ENCODE data around the gene EEFSEC.

The EEFSEC gene

DNA sequence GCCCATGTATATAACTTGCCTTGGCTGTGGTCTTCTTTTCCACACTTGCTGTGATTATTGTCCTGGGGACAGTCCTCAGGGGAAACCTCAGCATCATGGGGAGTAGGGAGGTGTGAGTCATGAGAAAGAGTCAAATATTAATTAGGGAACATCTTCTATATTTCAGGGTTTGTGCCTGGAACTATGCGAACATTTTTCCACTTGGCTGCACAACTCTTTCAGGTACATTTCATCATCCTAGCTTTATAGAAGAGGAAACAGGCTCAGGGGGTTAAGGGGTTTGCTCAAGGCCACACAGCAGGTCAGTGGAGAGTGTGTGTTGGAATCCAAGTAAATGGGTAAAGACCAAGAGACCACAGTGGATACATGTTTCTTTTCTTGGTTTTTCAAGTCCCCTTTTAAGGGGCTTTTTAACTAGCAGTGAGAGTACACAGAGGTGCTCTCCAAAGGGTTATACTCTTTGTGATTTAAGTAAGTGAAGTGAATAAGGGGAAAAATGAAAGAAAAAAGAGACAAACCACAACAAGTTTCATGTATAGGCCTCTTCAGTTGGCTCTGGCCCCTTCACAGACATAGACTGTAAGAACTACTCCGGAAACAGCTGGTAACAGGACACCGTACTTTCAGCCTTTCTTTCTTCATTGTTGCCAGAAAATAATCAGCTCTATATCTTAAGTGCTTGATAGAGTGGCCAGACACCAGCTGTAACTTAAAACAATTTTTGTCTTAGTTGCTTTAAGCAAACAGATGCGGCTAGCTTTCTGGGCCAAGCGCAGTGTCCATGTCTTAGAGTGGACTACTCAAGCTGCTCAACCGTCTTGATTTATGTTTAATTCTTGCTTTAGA is 64.6 kb downstream of the EEFSEC start:
- no peak for DNase-seq (ENCODE audit: low spot score)

DNA sequence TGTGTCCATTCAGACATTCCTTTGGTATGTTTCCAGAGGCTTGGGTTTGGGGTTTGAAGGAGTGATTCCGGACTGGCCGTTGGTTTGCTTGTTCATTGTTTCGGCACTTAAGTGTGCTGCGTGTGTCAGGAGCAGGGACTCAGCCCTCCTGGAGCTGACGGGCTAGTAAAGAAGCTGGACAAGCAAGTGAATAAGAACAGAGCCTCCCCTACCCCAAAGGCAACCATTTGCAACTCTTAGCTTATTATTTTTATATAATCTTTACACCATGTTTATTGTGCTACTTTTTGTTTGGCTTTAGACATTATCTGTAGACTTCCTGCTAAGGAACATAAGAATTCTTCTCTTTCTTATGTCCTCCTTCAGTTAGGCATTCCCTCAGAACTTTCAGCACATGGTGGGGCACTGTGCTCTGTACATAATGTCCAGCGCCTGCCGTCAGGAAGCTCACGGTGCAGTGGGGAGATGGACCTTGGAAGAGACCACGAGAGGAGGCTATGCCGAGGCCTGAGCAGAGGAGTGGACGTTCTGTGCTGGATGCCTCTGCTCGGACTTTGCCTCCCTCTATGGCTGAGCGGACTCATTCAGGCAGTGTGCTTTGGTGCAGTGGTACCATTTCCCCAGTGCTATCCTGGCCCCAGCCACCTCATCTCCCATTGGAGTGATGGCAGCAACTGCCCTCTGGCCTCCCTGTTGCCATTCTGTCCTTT is 65.4 kb downstream of the EEFSEC start:
- DNase-seq (ENCODE audit: low spot score), result no peak

DNA sequence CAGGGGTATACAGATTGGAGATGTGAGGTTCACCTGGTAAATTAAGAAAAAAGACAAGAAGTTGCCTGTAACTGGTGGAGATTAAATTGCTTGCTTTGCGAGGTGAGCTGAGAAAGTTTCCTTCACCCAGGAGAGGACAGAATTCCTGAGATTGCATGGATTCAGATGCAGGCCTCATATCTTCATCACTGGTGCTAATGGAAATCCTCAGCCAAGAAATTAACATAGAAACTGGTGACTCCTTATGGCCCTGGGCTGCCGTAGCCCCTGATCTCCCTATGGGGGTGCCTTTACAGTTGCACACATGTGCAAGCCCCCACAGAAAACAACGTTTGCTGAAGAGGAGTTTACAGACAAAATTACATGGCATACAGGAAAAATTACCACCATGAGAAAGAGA is 68.0 kb downstream of the EEFSEC start:
- no peak for DNase-seq (ENCODE audit: low spot score)

DNA sequence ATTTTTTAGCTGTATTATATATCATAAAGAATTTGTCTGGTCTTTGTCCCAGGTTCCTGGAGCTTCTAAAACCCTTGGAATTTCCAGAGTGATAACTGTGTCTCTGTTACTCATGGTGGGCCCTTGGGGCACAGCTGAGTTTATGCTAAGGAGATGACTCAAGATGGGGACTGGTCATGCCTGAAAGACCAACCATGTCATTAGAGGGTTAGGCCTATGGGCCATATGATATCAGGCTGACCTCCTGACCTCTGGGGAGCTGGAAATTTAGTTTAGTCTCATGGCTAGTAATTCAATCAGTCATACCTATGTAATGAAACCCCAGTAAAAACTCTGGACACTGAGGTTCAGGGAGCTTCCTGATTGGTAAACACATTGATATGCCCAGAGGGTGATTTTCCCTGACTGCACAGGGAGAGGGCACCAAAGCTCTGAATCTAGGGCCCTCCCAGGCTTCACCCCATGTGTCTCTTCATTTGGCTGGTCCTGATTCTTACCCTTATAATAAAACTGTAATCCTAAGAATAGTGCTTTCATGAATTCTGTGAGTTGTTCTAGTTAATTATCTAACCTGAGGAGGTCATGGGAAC is 69.6 kb downstream of the EEFSEC start:
- DNase-seq (ENCODE audit: low spot score), result no peak

DNA sequence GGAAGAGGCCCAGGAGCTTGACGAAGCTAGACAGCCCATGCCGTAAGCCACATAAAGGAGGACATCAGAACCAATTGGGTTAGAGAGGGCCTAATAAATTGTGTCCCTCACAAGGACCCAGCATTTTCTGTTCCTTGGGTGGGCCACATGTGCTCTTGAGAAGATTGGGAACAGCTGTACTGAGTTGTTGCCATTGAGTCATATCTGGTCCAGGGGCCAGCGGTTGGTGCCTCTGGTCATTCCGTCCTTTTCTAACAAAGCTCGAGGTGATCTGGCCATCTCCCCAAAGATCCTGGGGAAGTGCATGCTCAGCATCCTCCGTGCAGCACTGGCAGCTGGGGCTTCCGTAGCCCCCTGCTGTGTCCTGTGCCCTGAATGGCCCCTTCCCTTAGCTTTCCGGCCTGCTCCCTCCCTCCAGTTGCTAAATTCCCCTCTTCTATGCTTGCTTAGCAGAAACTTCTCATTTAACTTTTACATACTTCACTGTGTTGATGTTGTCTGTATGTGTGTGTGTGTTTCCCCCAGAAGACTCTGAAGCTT is 73.0 kb downstream of the EEFSEC start:
- no peak for DNase-seq (ENCODE audit: low spot score)

DNA sequence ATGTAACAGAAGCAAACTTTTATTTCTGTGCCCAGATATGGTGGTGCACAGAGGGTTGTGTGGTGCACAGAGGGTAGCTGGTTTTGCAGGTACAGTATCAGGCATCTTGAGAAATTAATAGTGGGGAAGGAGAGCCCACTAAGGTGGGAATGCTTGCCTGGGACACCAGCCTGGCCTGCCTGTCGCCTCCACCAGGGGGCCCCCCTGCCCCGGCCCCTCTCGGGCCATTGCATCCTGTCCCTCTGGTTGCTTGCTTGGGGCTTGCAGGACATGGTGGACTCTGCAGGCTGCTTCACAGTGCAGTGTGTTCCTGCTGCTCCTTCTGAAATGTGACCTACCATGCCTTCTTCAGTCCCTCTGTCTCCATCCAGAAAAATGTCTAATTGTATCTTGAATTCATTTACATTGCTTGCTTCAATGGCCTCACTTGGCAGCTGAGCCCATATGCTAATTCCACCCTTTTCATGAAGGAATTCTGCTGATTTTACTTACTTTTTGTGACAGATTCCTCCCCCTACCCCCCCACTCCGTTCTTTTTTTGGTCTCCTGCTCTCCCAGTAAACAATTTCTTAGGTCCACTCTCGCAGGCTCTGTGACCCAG is 73.6 kb downstream of the EEFSEC start:
- peak; percentile 65 for DNase-seq (ENCODE audit: low spot score)

DNA sequence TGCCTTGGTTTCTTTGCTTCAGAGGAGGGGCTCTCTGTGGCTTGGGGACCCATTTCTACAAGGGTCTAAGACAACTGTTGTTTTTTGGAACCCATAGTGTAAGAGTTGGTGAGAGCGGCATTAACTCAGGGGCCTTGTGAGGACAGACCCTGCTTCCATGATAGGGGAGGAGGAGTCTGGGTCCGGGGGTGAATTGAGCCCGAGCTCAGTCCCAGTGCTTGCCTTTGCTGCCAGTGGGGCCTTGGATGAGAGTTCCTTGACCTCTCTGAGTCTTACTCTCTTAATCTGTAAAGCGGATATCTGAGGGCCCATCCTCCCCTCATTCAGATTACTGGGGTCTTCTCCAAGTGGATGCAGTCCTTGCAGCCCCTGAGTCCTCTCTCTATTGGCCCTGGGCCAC is 74.2 kb downstream of the EEFSEC start:
- no peak for DNase-seq (ENCODE audit: low spot score)

DNA sequence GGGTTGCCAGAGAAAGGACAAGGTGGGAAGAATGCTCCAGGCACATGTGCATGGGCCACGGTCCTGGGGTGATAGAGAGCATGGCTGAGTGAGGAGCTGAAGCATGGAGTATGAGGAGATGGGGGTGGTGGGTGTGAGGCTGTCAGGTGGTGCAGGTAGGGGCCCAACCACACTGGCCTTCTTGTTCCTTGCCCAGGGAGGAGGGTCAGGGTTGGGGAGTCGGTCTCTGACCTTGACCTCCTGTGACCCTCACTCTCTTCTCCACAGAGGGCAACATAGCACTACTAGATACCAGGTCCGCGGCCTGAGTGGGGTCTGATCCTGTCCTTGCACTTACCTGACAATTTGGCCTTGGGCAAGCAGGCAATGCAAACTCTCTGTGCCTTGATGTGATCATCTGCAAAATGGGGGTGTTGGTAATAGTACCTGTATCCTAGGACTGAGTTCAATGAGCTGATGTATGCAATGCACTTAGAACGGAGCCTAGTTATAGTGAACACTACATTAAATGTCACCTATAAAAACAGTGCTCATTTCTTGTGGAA is 75.2 kb downstream of the EEFSEC start:
- no peak for DNase-seq (ENCODE audit: low spot score)

DNA sequence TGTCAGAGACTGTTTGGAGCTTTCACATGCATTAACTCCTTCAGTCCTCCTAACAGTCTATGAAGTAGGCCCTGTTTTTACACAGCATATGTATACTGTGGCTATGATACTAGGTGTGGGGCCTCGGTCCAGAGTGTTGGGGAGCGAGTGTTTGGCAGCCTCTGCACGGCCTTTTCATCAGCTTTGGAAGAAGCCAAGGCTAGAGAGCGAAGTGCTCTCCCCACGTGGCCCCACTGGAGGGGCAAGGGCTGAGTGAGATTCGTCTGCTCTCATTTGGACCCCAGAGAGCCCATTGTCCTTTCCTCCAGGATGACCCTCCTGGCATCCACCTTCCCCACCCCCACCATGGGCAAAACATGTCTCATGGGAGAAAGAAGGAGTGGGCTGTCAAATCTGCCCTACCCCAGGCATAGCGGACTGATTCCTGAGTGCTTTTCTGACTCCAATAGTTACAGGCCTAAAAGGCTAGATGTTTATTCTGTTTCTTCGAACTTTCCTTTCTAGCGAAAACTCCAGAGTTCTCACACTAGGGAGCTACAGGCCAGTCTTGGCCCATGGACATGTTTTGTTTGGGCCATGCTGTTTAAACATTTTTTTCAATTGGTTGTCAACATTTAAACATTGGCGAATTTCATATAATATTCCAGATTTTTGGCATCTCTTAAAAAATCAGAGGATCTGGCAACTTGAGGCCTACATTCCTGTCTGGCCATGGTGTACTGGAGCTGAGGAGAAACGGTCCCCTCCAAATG is 76.0 kb downstream of the EEFSEC start:
- DNase-seq (ENCODE audit: low spot score), result no peak

DNA sequence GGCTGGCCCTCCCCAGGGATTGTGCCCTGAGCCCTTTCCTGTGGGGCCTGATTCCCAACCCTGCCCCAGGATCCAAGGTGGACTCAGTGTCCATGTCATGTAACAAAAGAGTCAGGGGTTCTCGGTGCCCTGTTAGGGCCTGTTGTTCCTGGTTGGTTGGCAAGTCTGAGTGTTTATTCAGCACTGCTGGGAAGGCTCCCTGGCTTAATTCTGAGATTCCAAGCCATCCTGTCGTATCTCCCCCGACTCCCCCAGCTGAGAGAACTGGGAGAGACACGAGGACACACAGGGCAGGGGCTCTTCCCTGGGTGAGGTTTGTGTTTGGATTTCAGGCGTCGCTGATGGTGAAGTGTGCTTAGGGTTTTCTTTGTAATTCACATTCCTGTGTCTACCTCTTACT is 78.3 kb downstream of the EEFSEC start:
- no peak for DNase-seq (ENCODE audit: low spot score)

DNA sequence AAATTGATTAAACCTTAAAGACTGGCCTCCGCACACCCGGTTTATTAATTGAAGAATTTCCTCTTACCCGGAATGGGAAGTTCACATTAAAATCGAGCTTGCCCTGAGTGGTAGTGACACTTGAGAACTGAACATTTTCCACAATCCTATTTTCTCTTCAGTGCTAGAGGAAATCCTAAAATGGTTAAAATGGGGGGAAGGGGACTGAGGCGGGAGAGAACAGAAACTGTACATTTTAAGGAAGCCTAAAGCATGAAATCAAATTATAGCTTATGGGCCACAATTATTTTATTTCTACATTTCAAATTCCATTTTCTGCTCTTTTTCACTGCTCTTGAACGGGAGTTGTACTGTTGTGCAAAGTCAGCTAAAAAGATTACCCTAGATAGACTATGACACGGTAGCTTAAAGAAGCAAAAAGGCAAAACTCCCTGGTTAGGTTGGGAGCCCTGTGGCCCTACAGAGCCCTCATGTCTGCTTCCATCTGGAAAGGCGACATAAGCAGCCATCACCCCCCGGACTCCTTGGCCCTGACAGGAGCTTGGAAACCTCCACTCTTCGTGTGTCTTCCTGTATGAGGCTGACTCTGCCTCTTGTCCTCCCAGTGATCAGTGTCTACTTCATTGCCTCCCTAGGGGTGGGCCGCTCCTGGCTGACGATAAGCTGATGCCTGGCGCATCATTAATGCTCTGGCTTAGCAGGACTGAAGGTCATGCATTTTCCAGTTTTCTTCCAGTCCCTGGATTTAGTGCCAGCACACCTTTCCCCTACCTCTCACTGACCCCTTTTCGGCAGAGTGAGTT is 79.3 kb downstream of the EEFSEC start:
- no peak for DNase-seq (ENCODE audit: low spot score)

DNA sequence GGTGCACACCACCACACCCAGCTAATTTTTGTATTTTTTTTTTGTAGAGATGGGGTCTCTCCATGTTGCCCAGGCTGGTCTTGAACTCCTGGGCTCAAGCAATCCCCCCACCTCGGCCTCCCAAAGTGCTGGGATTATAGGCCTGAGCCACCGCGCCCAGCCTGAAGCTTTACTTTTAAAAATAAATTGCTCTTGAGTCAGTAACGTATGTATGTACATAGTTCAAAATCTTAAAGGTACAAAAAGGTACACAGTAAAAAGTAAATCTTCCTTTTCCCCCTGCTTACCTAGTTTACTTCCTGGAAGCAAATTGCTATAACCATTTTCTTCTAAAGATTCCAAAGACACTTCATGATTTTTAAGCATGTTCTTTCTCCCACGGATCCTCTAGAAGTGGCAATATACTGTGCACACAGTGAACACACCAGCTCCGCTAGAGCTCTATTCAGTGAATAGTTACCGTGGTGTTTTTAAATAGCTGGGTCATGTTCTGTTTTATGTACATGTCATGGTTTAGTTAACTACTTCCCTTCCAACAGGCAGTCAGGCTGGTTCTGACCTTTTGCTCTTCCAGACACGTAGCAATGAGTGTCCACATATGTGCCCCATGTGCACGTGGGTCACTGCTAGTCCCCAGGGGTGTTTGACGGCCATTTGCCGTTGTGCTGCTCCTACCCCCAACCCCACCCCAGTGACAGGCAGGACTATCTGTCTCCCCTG is 82.1 kb downstream of the EEFSEC start:
- DNase-seq (ENCODE audit: low spot score), result no peak

DNA sequence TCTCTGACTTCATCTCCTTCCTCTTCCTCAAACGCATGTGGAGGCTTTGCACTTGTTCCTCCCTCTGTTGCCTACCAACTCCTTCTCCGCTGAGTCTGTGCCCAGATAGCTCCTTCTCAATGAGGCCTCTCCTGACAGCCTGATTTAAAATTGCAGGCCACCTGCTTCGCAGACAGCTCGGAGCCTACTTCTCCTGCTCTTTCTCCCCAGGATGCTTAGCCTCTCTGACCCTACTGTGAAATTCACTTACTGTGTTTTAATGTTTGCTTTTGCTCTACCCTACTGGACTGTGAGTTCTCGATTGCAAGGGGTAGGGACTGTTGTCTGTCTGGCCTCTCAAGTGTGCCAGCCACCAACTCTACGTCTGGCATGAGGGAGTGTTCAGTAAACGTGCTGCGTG is 83.4 kb downstream of the EEFSEC start:
- no peak for DNase-seq (ENCODE audit: low spot score)

DNA sequence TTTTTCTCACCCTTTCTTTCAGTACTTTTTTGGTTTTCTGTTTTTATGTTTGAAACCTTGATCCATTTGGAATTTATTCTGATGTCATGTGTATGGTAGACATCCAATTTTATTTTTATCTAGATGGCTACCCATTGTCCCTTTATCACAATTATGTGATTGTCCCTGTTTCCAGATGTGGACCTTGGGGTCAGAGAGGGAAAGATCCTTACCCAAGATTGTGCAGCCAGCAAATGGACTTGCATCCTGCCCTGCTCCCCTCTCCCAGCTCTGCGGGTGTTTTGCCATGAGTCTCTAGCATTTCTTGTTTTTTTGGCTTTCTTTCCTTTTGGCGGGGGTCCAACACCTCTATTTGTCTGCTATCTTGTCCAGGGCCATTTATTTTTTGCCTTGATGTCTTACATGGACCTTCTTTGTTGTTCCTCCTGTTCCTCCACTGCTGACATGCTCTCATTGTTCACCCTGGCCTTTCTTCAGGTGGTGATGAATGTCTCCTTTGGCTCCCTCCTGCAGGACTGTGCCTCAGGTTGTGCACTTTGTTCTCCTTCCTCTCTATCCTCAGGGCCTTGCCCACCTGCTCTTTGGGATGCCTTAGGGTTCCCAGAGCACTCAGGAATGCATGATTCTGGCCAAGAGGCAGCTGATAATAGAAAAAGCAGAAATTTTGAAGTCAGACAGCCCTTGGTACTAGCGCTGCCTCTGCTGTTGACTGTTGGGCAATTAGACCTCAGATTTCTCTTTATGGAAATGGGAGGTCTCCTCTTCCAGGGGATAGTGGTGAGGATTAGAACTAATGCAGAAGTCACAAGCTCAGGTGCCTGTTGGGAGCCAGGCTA is 84.3 kb downstream of the EEFSEC start:
- DNase-seq (ENCODE audit: low spot score), result no peak

DNA sequence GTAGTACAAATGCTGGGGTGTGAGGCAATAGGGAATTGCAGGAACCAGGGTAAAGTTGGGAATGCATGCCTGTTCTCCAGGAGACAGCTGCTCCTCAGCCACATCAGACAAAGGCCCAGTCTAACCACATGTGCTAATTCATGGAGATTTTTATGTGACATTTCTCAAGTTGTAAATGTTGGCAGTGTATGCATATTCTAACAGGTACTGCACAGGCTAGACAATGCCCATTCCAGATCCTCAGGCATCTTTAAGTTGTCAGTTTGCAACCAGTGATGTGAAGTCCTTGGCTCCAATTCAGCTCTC is 84.9 kb downstream of the EEFSEC start:
- DNase-seq (ENCODE audit: low spot score), result no peak

DNA sequence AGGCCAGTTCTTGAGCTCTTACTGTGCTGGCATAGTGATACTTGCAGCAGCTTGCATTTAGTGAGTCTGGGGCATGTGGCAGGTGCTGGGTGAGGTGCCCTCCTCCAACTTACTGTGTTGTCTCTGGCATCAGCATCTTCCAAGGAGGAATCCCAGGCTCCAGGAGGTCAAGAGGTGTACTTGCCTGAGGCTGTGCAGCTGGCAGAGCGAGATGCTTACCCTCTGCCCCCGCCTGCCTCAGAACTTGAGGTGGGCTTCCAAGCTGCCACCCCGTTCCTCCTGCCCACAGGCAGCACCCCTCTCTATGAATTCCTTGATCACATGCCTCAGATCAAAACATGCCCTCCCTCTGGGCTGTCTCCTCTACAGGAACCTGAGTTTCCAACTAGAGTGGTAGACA is 86.0 kb downstream of the EEFSEC start:
- DNase-seq (ENCODE audit: low spot score), result no peak

DNA sequence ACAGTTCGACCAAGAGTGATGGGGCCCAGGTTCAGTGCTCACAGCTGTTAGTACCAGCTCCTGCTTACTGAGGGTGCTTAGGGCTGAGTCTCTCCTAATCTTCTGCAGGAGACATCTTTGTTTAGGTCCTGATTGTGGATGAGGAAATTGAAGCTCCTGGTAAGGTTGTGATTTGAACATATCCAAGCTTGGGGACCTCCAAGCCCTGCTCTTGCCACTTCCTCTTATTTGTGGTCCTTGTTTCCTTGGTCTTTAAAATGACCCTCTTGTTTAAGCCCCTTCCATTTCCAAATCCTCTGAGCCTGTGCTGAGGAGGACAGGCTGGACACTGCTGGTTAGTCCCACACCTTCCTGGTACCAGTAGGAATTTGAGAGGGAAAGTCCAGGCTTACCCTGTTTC is 87.0 kb downstream of the EEFSEC start:
- DNase-seq (ENCODE audit: low spot score), result no peak

DNA sequence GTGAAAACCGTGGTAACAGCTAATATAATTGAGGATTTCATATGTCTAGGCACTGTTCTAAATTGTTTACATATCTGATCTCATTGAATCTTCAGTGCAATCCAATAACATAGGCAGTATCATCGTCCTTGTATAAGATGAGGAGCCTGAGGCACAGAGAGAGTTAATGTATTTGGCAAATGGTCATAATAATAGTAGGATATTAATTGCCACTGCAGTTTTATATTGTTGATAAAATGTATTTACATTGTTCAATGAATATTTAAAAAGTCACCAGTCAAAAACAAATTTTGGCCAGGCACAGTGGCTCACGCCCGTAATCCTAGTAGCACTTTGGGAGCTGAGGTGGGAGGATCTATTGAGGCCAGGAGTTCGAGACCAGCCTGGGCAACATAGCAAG is 88.5 kb downstream of the EEFSEC start:
- DNase-seq (ENCODE audit: low spot score), result no peak

All from AG08395 (cell line).